ENCODE measurements around the gene REEP3.

Gene REEP3

GRCh38 chr10:63608511-63608910 lies 87.3 kb downstream of the REEP3 start:
- Histone ChIP-seq H3K4me1 (peaks cover 0 to 4% (median 0%) of the 10 kb centered on the region in 4 donors), H3K27me3 (no peaks in the 10 kb centered on the region), H3K36me3 (peaks cover 0 to 7% (median 4%) of the 10 kb centered on the region in 3 donors), H3K9me3 (no peaks in the 10 kb centered on the region), H3K27ac (no peak overlapping the region), H3K4me3 (no peak overlapping the region)
- intact Hi-C loops (cut with DNase I; ENCODE audit: low total_unique reads) = no loop called here
- no peak for TF ChIP-seq CTCF (IDR thresholded peaks at IDR 0.05)
- DNase-seq = no peak

GRCh38 chr10:63611078-63611477 lies 89.9 kb downstream of the REEP3 start:
- no peak overlapping the region for H3K27ac ChIP-seq
- H3K36me3 ChIP-seq = peaks cover 0 to 16% (median 9%) of the 10 kb centered on the region in 3 donors
- no peaks in the 10 kb centered on the region for H3K9me3 ChIP-seq
- TF ChIP-seq CTCF (IDR thresholded peaks at IDR 0.05) = no peak
- no peak overlapping the region for H3K4me3 ChIP-seq
- intact Hi-C loops (cut with DNase I; ENCODE audit: low total_unique reads) = no loop called here
- H3K27me3 ChIP-seq = no peaks in the 10 kb centered on the region
- no peak for DNase-seq
- H3K4me1 ChIP-seq = peaks cover 0 to 4% (median 0%) of the 10 kb centered on the region in 4 donors

- H3K27me3 ChIP-seq = no peaks in the 10 kb centered on the region
- H3K4me1 ChIP-seq = peaks cover 0 to 4% (median 0%) of the 10 kb centered on the region in 4 donors
- TF ChIP-seq CTCF (IDR thresholded peaks at IDR 0.05) = no peak
- H3K27ac ChIP-seq = peak overlapping the region in 1 of 2 donors; percentile 25
- intact Hi-C loops (cut with DNase I; ENCODE audit: low total_unique reads) = no loop called here
- H3K36me3 ChIP-seq = peaks cover 0 to 19% (median 18%) of the 10 kb centered on the region in 3 donors
- no peak overlapping the region for H3K4me3 ChIP-seq
- no peaks in the 10 kb centered on the region for H3K9me3 ChIP-seq
- DNase-seq = no peak
Measured at GRCh38 chr10:63614371-63614891, 93.2 kb downstream of the REEP3 start.

- no peaks in the 10 kb centered on the region for H3K27me3 ChIP-seq
- peaks cover 0 to 25% (median 14%) of the 10 kb centered on the region in 3 donors for H3K36me3 ChIP-seq
- intact Hi-C loops (cut with DNase I; ENCODE audit: low total_unique reads) = no loop called here
- no peak overlapping the region for H3K27ac ChIP-seq
- no peaks in the 10 kb centered on the region for H3K4me1 ChIP-seq
- H3K9me3 ChIP-seq = no peaks in the 10 kb centered on the region
- no peak for TF ChIP-seq CTCF (IDR thresholded peaks at IDR 0.05)
- no peak for DNase-seq
- no peak overlapping the region for H3K4me3 ChIP-seq
Measured at GRCh38 chr10:63618552-63618951, 97.4 kb downstream of the REEP3 start.

- DNase-seq = no peak
Measured at GRCh38 chr10:63619426-63619825, 98.2 kb downstream of the REEP3 start.

More at GRCh38 chr10:63619426-63619825, 98.2 kb downstream of the REEP3 start:
- no peak for TF ChIP-seq CTCF (IDR thresholded peaks at IDR 0.05)
- no peak overlapping the region for H3K27ac ChIP-seq
- H3K4me3 ChIP-seq = no peak overlapping the region
- intact Hi-C loops (cut with DNase I; ENCODE audit: low total_unique reads) = no loop called here
- H3K4me1 ChIP-seq = no peaks in the 10 kb centered on the region
- no peaks in the 10 kb centered on the region for H3K27me3 ChIP-seq
- peaks cover 0 to 25% (median 14%) of the 10 kb centered on the region in 3 donors for H3K36me3 ChIP-seq
- no peaks in the 10 kb centered on the region for H3K9me3 ChIP-seq
